ENCODE measurements around the gene RASSF6.

The RASSF6 gene

DNA sequence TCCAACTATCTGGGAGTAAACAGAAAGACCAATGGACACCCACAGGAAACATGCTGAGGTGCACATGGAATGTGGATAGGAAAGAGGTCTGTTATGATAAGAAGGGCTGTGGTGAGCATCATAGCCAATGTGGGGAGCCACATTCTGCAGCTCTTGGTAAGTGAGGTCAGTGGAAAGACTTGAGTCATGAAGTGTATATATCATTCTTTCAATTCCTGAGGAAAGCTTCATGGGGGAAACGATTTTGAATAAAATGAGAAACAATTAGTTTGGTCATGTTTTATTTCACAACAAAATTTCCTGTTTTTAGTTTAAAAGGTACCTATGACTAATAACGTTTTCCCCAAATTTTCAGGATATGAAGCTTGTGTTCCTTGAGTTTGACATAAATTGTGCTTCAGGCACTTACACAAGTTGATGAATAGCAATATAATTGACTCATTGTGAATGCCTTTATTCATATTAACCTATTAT, 41.4 kb upstream of the RASSF6 start:
- TF ChIP-seq CTCF (IDR thresholded peaks at IDR 0.05) = no peak

GRCh38 chr4:73660808-73661207, 40.6 kb upstream of the RASSF6 start:
- TF ChIP-seq CTCF (IDR thresholded peaks at IDR 0.05) = no peak

DNA sequence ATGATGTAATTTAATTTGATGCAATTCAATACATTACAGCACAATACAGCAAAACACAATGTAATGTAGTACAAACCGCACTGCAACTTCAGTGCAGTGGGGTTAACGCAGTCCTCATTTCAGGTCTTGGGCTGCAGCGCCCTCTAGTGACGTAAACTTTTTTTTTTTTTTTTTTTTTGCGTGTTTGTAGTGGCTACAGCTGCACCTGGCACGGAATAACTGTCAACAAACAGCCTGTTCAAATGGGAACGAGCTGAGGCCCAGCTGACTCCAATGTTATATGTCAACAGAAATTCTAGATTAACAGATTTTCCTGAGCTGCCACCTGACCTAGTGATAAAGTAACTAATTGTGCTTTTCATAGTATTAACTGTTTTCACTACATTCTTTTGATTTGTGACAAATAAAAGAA, 33.5 kb upstream of the RASSF6 start:
- TF ChIP-seq CTCF (IDR thresholded peaks at IDR 0.05) = peak; percentile 49

DNA sequence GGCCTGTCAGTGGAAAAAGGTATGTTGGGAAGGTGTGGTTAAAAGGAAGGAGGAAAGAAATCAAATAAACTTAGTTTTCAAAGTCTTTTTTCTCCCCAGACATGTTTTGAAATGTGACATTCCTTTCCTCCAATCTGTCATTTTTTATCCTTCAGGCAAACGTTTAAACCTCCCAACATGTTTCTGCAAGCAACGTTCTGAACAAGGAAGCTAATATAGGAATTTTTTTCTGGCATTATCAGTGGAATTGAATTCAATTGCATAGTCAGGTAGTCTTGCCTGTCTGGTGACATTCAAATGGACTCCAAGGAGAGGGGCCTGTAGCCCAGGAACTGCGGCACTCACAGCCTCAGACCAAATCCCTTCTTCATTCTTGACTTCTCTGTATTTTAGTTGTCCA, 30.0 kb upstream of the RASSF6 start:
- no peak for TF ChIP-seq CTCF (IDR thresholded peaks at IDR 0.05)

- no peak for TF ChIP-seq CTCF (IDR thresholded peaks at IDR 0.05)
Observed at GRCh38 chr4:73648478-73648877, 28.2 kb upstream of the RASSF6 start.

DNA sequence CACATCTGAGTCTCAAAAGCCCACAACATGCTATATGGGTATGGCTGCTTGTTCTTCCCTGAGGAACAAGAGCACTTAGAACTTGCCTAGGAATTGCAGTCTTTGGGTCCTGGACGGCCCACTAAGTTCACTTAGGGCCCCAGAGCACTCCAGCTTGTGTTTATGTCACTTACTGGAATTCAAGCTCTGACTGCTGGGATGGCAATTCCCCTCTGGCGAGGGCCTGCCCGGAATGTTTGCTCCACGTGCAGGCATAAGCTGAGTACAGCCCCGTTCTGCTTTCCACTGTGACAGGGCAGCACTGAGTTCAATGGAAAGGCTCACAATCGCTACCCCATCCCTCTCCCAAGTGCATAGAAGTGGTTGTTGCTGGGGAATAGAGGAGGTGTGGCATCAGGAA, 25.9 kb upstream of the RASSF6 start:
- no peak for TF ChIP-seq CTCF (IDR thresholded peaks at IDR 0.05)

- TF ChIP-seq CTCF (IDR thresholded peaks at IDR 0.05) = no peak
Observed at GRCh38 chr4:73631565-73632226, 11.5 kb upstream of the RASSF6 start.

GRCh38 chr4:73621357-73621756, 1.1 kb upstream of the RASSF6 start:
- no peak for TF ChIP-seq CTCF (IDR thresholded peaks at IDR 0.05)
